Hepatocyte (in vitro differentiated cells): ENCODE data around the gene SBNO1. TPM values are rescaled to one million over a fixed set of nuclear protein-coding genes. Genes with fewer than 3 reads are reported as not detected.

ENCODE experiments used
- DNase-seq: peaks from one replicate; pipeline ENCODE4 v3.0.0-alpha.2; 2016; ENCODE audit warnings: low spot score
- H2AFZ ChIP-seq: fragments of 200-600 bp; sonication (generic); 2 replicates; pipeline ENCODE4 v1.6.0; 2016; ENCODE audit warnings: antibody characterized with exemption, mild to moderate bottlenecking
- H3K27ac ChIP-seq: fragments of 200-600 bp; sonication (generic); 2 replicates; pipeline ENCODE4 v1.5.1; 2016; ENCODE audit warnings: mild to moderate bottlenecking
- H3K27me3 ChIP-seq: fragments of 200-600 bp; sonication (generic); 2 replicates; pipeline ENCODE4 v1.6.1; 2016
- H3K36me3 ChIP-seq: fragments of 200-600 bp; sonication (generic); replicated peaks from 2 replicates; pipeline ENCODE4 v1.5.1; 2016; ENCODE audit warnings: low read depth; ENCODE audit not compliant: insufficient read depth
- H3K4me1 ChIP-seq: fragments of 200-600 bp; sonication (generic); 2 replicates; pipeline ENCODE4 v1.5.1; 2016; ENCODE audit warnings: mild to moderate bottlenecking, moderate library complexity; ENCODE audit not compliant: insufficient read depth
- H3K4me2 ChIP-seq: fragments of 200-600 bp; sonication (generic); 2 replicates; pipeline ENCODE4 v1.6.0; 2016
- H3K4me3 ChIP-seq: fragments of 200-600 bp; sonication (generic); 2 replicates; pipeline ENCODE4 v1.5.1; 2016; ENCODE audit warnings: mild to moderate bottlenecking
- H3K79me2 ChIP-seq: fragments of 200-600 bp; sonication (generic); 2 replicates; pipeline ENCODE4 v1.6.0; 2017; ENCODE audit warnings: mild to moderate bottlenecking
- H3K9me2 ChIP-seq: fragments of 200-600 bp; sonication (generic); replicated peaks from 2 replicates; pipeline ENCODE4 v1.6.0; 2017; ENCODE audit warnings: mild to moderate bottlenecking; ENCODE audit not compliant: insufficient read depth
- H3K9me3 ChIP-seq: fragments of 200-600 bp; sonication (generic); 2 replicates; pipeline ENCODE4 v1.5.1; 2016; ENCODE audit warnings: low read depth, mild to moderate bottlenecking
- H4K20me1 ChIP-seq: fragments of 200-600 bp; sonication (generic); 2 replicates; pipeline ENCODE4 v1.6.0; 2016; ENCODE audit warnings: mild to moderate bottlenecking; ENCODE audit not compliant: insufficient read depth, poor library complexity, severe bottlenecking
- CTCF ChIP-seq: fragments of 200-600 bp; sonication (generic); IDR thresholded peaks from 2 replicates; pipeline ENCODE4 v1.5.1; 2016; ENCODE audit warnings: antibody characterized with exemption, mild to moderate bottlenecking; ENCODE audit not compliant: poor library complexity
- EZH2 ChIP-seq: fragments of 200-600 bp; sonication (generic); IDR thresholded peaks from 2 replicates; pipeline ENCODE4 v1.6.1; 2016; ENCODE audit warnings: antibody characterized with exemption, mild to moderate bottlenecking, borderline replicate concordance
- EZH2phosphoT487 ChIP-seq: fragments of 200-600 bp; sonication (generic); IDR thresholded peaks from one replicate; pipeline ENCODE4 v1.6.1; 2018; ENCODE audit warnings: antibody characterized with exemption, mild to moderate bottlenecking, low read depth, moderate library complexity; ENCODE audit not compliant: unreplicated experiment, severe bottlenecking
- WGBS: methylation state at CpG from one replicate; pipeline ENCODE4 v1.1.6; 2016; ENCODE audit warnings: low lambda C conversion rate; ENCODE audit errors: missing lambda C conversion rate; 5-methylcytosine and 5-hydroxymethylcytosine counted together
- polyA plus RNA-seq: library from polyadenylated mRNA; unstranded; fragments of >200 nt; fragmentation: Nextera tagmentation; extraction: Ambion mirVana; gene quantifications from 2 replicates; pipeline ENCODE4 v1.2.1, GENCODE V29; 2016
- total RNA-seq: library from RNA; depleted of rRNA; stranded (reverse); fragments of >200 nt; gene quantifications from 2 replicates; pipeline ENCODE4 v1.2.3, GENCODE V29; 2014

Gene SBNO1
- total and polyA plus RNA-seq, 2 experiments from 2014 or later, result 13.4 to 28.9 TPM

- Histone ChIP-seq H3K4me2 (no peak overlapping the region), H3K79me2 (peaks cover 58% of the 10 kb centered on the region), H3K4me1 (peaks cover 10% of the 10 kb centered on the region), H2AFZ (no peak overlapping the region), H3K9me3 (no peaks in the 10 kb centered on the region), H3K36me3 (no peaks in the 10 kb centered on the region), H3K27ac (no peak overlapping the region), H3K4me3 (no peak overlapping the region), H4K20me1 (peaks cover 32% of the 10 kb centered on the region), H3K27me3 (no peaks in the 10 kb centered on the region), H3K9me2 (no peaks in the 10 kb centered on the region)
- no peak for DNase-seq
- TF ChIP-seq CTCF (no peak), EZH2phosphoT487 (no peak), EZH2 (no peak)
- 97% methylated on average over 19 of the region's 19 CpGs for WGBS
Measured at GRCh38 chr12:123266679-123267277, 97.9 kb downstream of the SBNO1 start.

- Histone ChIP-seq H3K27me3 (no peaks in the 10 kb centered on the region), H3K79me2 (peaks cover 58% of the 10 kb centered on the region), H3K9me2 (no peaks in the 10 kb centered on the region), H3K36me3 (no peaks in the 10 kb centered on the region), H3K4me3 (no peak overlapping the region), H3K4me1 (peaks cover 10% of the 10 kb centered on the region), H3K4me2 (no peak overlapping the region), H3K9me3 (no peaks in the 10 kb centered on the region), H2AFZ (no peak overlapping the region), H4K20me1 (peaks cover 32% of the 10 kb centered on the region), H3K27ac (no peak overlapping the region)
- WGBS, result 96% methylated on average over 24 of the region's 35 CpGs
- TF ChIP-seq EZH2 (no peak), CTCF (no peak), EZH2phosphoT487 (no peak)
- no peak for DNase-seq
Measured at GRCh38 chr12:123265851-123266678, 98.6 kb downstream of the SBNO1 start.

- Histone ChIP-seq H3K9me2 (no peaks in the 10 kb centered on the region), H3K4me2 (no peak overlapping the region), H2AFZ (no peak overlapping the region), H3K79me2 (peaks cover 46% of the 10 kb centered on the region), H3K36me3 (no peaks in the 10 kb centered on the region), H3K4me3 (no peak overlapping the region), H3K27me3 (no peaks in the 10 kb centered on the region), H3K9me3 (no peaks in the 10 kb centered on the region), H3K4me1 (peaks cover 10% of the 10 kb centered on the region), H3K27ac (no peak overlapping the region), H4K20me1 (peaks cover 32% of the 10 kb centered on the region)
- WGBS, result 77% methylated on average over 7 of the region's 7 CpGs
- TF ChIP-seq EZH2 (no peak), CTCF (peak; percentile 19)
- no peak for DNase-seq
Measured at GRCh38 chr12:123264642-123265041, 100.0 kb downstream of the SBNO1 start.
